HUES64 (cell line): ENCODE measurements around the gene IGFBP2.
A peak's percentile ranks its signal among the peaks of the same experiment; 100 is the strongest.

ENCODE experiments used
- H3K27ac ChIP-seq: 2 replicates; pipeline ENCODE4 v1.7.0; 2013; ENCODE audit warnings: low read depth, low read length, inconsistent platforms
- H3K27me3 ChIP-seq: 2 replicates; pipeline ENCODE4 v1.6.1; 2013; ENCODE audit warnings: mild to moderate bottlenecking, low read length; ENCODE audit not compliant: insufficient read depth
- H3K36me3 ChIP-seq: 2 replicates; pipeline ENCODE4 v1.6.1; 2013; ENCODE audit warnings: mild to moderate bottlenecking, low read length; ENCODE audit not compliant: insufficient read depth
- H3K4me1 ChIP-seq: 2 replicates; pipeline ENCODE4 v1.6.1; 2013; ENCODE audit warnings: mild to moderate bottlenecking, low read length, moderate library complexity; ENCODE audit not compliant: insufficient read depth
- H3K4me3 ChIP-seq: 2 replicates; pipeline ENCODE4 v1.5.1; 2013; ENCODE audit warnings: mild to moderate bottlenecking, low read length, moderate library complexity
- H3K9ac ChIP-seq: 2 replicates; pipeline ENCODE4 v1.6.1; 2013; ENCODE audit warnings: mild to moderate bottlenecking, low read depth, low read length
- H3K9me3 ChIP-seq: 2 replicates; pipeline ENCODE4 v1.6.1; 2013; ENCODE audit warnings: low read depth, low read length; ENCODE audit not compliant: insufficient read depth
- WGBS: fragments of 150-250, 120-280 bp; methylation state at CpG from one replicate; pipeline ENCODE4 v1.1.7; 2013; ENCODE audit warnings: missing lambda C conversion rate; 5-methylcytosine and 5-hydroxymethylcytosine counted together

IGFBP2 gene

GRCh38 chr2:216629784-216630183 lies 3.4 kb upstream of the IGFBP2 start:
- Histone ChIP-seq H3K27ac (no peak overlapping the region), H3K4me1 (peaks cover 15% of the 10 kb centered on the region), H3K9me3 (no peaks in the 10 kb centered on the region), H3K4me3 (no peak overlapping the region), H3K27me3 (0 out of 2 replicates have a peak, but pooled peaks cover 3% of the 10 kb centered on the region), H3K9ac (no peak overlapping the region), H3K36me3 (no peaks in the 10 kb centered on the region)
- 91% methylated on average over 2 of the region's 4 CpGs for WGBS

GRCh38 chr2:216632346-216632951 lies 771 bp upstream of the IGFBP2 start:
- peak overlapping the region; percentile 97 for H3K4me3 ChIP-seq
- peak overlapping the region; percentile 80; the same call in 1 of the 2 replicates for H3K27ac ChIP-seq
- H3K4me1 ChIP-seq = peaks cover 32% of the 10 kb centered on the region
- H3K9ac ChIP-seq = peak overlapping the region; percentile 92
- 0 out of 2 replicates have a peak, but pooled peaks cover 3% of the 10 kb centered on the region for H3K27me3 ChIP-seq
- H3K36me3 ChIP-seq = peaks cover 5% of the 10 kb centered on the region
- no peaks in the 10 kb centered on the region for H3K9me3 ChIP-seq
- 15% methylated on average over 13 of the region's 13 CpGs for WGBS

GRCh38 chr2:216633616-216634369 lies 573 bp downstream of the IGFBP2 start:
- WGBS = under 1% methylated on average over 71 of the region's 71 CpGs

GRCh38 chr2:216634370-216635148 lies 1.3 kb downstream of the IGFBP2 start:
- H3K4me1 ChIP-seq = peaks cover 34% of the 10 kb centered on the region
- peak overlapping the region; percentile 51 for H3K27ac ChIP-seq
- peak overlapping the region; percentile 89 for H3K9ac ChIP-seq
- H3K9me3 ChIP-seq = no peaks in the 10 kb centered on the region
- peak overlapping the region; percentile 97 for H3K4me3 ChIP-seq
- peaks cover 20% of the 10 kb centered on the region for H3K36me3 ChIP-seq
- 4% methylated on average over 17 of the region's 23 CpGs for WGBS
- H3K27me3 ChIP-seq = 0 out of 2 replicates have a peak, but pooled peaks cover 3% of the 10 kb centered on the region

More at GRCh38 chr2:216633616-216634369, 573 bp downstream of the IGFBP2 start:
- Histone ChIP-seq H3K4me3 (peak overlapping the region; percentile 97), H3K4me1 (peaks cover 34% of the 10 kb centered on the region), H3K9ac (peak overlapping the region; percentile 89), H3K27ac (no peak overlapping the region), H3K9me3 (no peaks in the 10 kb centered on the region), H3K27me3 (0 out of 2 replicates have a peak, but pooled peaks cover 3% of the 10 kb centered on the region), H3K36me3 (peaks cover 13% of the 10 kb centered on the region)

GRCh38 chr2:216635171-216635570 lies 2.0 kb downstream of the IGFBP2 start:
- H3K36me3 ChIP-seq = peaks cover 26% of the 10 kb centered on the region
- H3K27me3 ChIP-seq = 0 out of 2 replicates have a peak, but pooled peaks cover 3% of the 10 kb centered on the region
- H3K4me3 ChIP-seq = peak overlapping the region; percentile 97
- peaks cover 34% of the 10 kb centered on the region for H3K4me1 ChIP-seq
- H3K27ac ChIP-seq = peak overlapping the region; percentile 51
- peak overlapping the region; percentile 89 for H3K9ac ChIP-seq
- no peaks in the 10 kb centered on the region for H3K9me3 ChIP-seq
- under 1% methylated on average over 7 of the region's 7 CpGs for WGBS

GRCh38 chr2:216635701-216636550 lies 2.7 kb downstream of the IGFBP2 start:
- WGBS = 2% methylated on average over 17 of the region's 18 CpGs
- Histone ChIP-seq H3K36me3 (peaks cover 33% of the 10 kb centered on the region), H3K27ac (peak overlapping the region; percentile 51), H3K9ac (peak overlapping the region; percentile 89), H3K4me1 (peaks cover 31% of the 10 kb centered on the region), H3K4me3 (peak overlapping the region; percentile 97), H3K27me3 (0 out of 2 replicates have a peak, but pooled peaks cover 3% of the 10 kb centered on the region), H3K9me3 (no peaks in the 10 kb centered on the region)

GRCh38 chr2:216636551-216637450 lies 3.6 kb downstream of the IGFBP2 start:
- WGBS = 15% methylated on average over 29 of the region's 29 CpGs
- peak overlapping the region; percentile 51 for H3K27ac ChIP-seq
- peak overlapping the region; percentile 97 for H3K4me3 ChIP-seq
- H3K36me3 ChIP-seq = peaks cover 40% of the 10 kb centered on the region
- H3K9me3 ChIP-seq = no peaks in the 10 kb centered on the region
- peaks cover 26% of the 10 kb centered on the region for H3K4me1 ChIP-seq
- H3K27me3 ChIP-seq = 0 out of 2 replicates have a peak, but pooled peaks cover 3% of the 10 kb centered on the region
- H3K9ac ChIP-seq = peak overlapping the region; percentile 89

- no peak overlapping the region for H3K9ac ChIP-seq
- H3K9me3 ChIP-seq = no peaks in the 10 kb centered on the region
- H3K27me3 ChIP-seq = no peaks in the 10 kb centered on the region
- peak overlapping the region; percentile 40; the same call in 1 of the 2 replicates for H3K27ac ChIP-seq
- H3K4me1 ChIP-seq = peaks cover 20% of the 10 kb centered on the region
- WGBS = 90% methylated on average over 3 of the region's 3 CpGs
- peaks cover 41% of the 10 kb centered on the region for H3K36me3 ChIP-seq
- H3K4me3 ChIP-seq = peak overlapping the region; percentile 36
These were observed 4.3 kb downstream of the IGFBP2 start for GRCh38 chr2:216637472-216637871.

GRCh38 chr2:216643986-216644659 lies 10.9 kb downstream of the IGFBP2 start:
- Histone ChIP-seq H3K36me3 (peaks cover 73% of the 10 kb centered on the region), H3K9me3 (no peaks in the 10 kb centered on the region), H3K27me3 (no peaks in the 10 kb centered on the region), H3K27ac (peak overlapping the region; percentile 17; the same call in 1 of the 2 replicates), H3K4me3 (no peak overlapping the region), H3K9ac (no peak overlapping the region), H3K4me1 (peaks cover 27% of the 10 kb centered on the region; the same call in 1 of the 2 replicates)
- 63% methylated on average over 5 of the region's 5 CpGs for WGBS
